Measurements from ENCODE around the gene AKT2. TPM values are rescaled to one million over a fixed set of nuclear protein-coding genes. Genes with fewer than 3 reads are reported as not detected.

AKT2 gene
- total RNA-seq, 1 donor from 2014 or later = 197 TPM

DNA sequence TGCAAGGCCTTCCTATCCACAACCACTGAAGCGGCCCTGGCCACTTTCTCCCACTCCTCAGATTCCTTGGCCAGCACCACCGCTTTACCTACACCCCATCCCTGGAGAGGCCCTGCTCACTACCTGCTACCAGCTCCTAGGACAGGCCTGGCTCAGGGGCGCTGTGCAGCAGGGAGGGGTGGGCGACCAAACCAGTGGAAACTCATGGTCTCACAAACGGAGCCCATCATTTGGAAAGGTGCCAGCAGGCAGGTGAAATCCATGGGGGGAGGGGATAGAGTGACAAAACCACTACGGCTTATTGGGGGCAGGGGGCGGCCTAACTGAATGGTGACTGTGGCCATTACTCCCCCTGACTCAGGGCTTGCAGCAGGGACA lies 35.4 kb upstream of the AKT2 start:
- no peak overlapping the region for H3K4me3 Mint-ChIP-seq (ENCODE audit: unreplicated experiment)
- no peaks in the 10 kb centered on the region for H3K36me3 Mint-ChIP-seq (ENCODE audit: unreplicated experiment)
- TF ChIP-seq, protein P1, sequence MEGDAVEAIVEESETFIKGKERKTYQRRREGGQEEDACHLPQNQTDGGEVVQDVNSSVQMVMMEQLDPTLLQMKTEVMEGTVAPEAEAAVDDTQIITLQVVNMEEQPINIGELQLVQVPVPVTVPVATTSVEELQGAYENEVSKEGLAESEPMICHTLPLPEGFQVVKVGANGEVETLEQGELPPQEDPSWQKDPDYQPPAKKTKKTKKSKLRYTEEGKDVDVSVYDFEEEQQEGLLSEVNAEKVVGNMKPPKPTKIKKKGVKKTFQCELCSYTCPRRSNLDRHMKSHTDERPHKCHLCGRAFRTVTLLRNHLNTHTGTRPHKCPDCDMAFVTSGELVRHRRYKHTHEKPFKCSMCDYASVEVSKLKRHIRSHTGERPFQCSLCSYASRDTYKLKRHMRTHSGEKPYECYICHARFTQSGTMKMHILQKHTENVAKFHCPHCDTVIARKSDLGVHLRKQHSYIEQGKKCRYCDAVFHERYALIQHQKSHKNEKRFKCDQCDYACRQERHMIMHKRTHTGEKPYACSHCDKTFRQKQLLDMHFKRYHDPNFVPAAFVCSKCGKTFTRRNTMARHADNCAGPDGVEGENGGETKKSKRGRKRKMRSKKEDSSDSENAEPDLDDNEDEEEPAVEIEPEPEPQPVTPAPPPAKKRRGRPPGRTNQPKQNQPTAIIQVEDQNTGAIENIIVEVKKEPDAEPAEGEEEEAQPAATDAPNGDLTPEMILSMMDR (IDR thresholded peaks at IDR 0.05; ENCODE audit: partially characterized antibody, unreplicated experiment) = no peak
- no peaks in the 10 kb centered on the region for H3K4me1 Mint-ChIP-seq (ENCODE audit: low read depth, unreplicated experiment)
- no peaks in the 10 kb centered on the region for H3K9me3 Mint-ChIP-seq (ENCODE audit: unreplicated experiment)
- DNase-seq = no peak
- no peak overlapping the region for H3K27ac Mint-ChIP-seq (ENCODE audit: unreplicated experiment)
- peaks cover 2% of the 10 kb centered on the region for H3K27me3 Mint-ChIP-seq (ENCODE audit: unreplicated experiment)

DNA sequence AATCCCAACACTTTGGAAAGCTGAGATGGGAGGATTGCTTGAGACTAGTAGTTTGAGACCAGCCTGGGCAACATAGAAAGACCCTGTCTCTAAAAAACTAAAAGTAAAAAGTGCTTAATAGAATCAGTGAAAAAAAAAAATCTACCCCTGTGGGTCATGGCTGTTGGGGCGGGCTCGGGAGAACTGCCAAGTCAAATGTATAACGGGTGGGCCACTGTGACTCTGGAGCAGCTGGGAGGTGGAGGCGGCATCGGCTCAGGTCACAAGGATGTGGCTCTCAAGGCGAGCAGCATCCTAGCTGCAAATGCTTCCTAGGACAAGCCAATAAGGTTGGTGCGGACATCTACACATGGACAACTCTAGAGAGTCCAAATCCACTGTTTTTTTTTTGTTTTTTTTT lies 32.2 kb upstream of the AKT2 start:
- DNase-seq = no peak
- Mint-ChIP-seq H3K4me1 (ENCODE audit: low read depth, unreplicated experiment) (no peaks in the 10 kb centered on the region), H3K27ac (ENCODE audit: unreplicated experiment) (no peak overlapping the region), H3K27me3 (ENCODE audit: unreplicated experiment) (no peaks in the 10 kb centered on the region), H3K9me3 (ENCODE audit: unreplicated experiment) (no peaks in the 10 kb centered on the region), H3K36me3 (ENCODE audit: unreplicated experiment) (no peaks in the 10 kb centered on the region), H3K4me3 (ENCODE audit: unreplicated experiment) (no peak overlapping the region)
- TF ChIP-seq, protein P1 (IDR thresholded peaks at IDR 0.05; ENCODE audit: partially characterized antibody, unreplicated experiment) = no peak

DNA sequence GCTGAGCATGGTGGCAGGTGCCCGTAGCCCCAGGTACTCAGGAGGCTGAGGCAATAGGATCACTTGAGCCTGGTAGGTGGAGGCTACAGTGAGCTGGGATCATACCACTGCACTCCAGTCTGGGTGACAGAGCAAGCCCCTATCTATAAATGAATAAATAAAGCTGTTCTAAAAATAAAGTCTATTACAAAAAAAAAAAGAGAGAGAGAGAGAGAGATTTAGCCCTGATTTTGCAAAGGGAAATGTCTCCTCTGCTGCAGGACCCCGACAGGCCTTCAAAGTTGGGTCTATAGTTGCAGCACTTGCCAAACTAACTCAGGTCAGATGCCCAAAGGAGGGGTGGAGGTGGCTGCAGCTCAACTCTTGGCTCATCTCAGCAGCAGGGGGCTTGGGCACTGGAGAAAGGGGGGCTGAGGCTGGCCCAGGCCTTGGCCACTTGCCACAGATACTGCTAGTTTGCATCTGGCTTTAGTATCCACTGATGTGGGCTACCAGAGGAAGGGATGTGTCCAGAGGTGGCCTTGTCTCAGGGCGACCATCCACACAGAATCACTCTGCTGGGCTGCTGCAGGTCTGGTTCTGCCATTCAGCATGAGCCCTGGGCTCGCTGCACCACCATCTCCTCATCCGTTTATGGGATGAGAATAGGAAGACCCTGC lies 30.8 kb upstream of the AKT2 start:
- Mint-ChIP-seq H3K27me3 (ENCODE audit: unreplicated experiment) (no peaks in the 10 kb centered on the region), H3K9me3 (ENCODE audit: unreplicated experiment) (no peaks in the 10 kb centered on the region), H3K36me3 (ENCODE audit: unreplicated experiment) (no peaks in the 10 kb centered on the region), H3K4me3 (ENCODE audit: unreplicated experiment) (no peak overlapping the region), H3K4me1 (ENCODE audit: low read depth, unreplicated experiment) (no peaks in the 10 kb centered on the region), H3K27ac (ENCODE audit: unreplicated experiment) (no peak overlapping the region)
- TF ChIP-seq, protein P1 (IDR thresholded peaks at IDR 0.05; ENCODE audit: partially characterized antibody, unreplicated experiment) = no peak
- DNase-seq = no peak

GRCh38 chr19:40314656-40315055 lies 29.5 kb upstream of the AKT2 start:
- Mint-ChIP-seq H3K27ac (ENCODE audit: unreplicated experiment) (no peak overlapping the region), H3K27me3 (ENCODE audit: unreplicated experiment) (no peaks in the 10 kb centered on the region), H3K9me3 (ENCODE audit: unreplicated experiment) (no peaks in the 10 kb centered on the region), H3K4me3 (ENCODE audit: unreplicated experiment) (no peak overlapping the region), H3K4me1 (ENCODE audit: low read depth, unreplicated experiment) (peaks cover 2% of the 10 kb centered on the region), H3K36me3 (ENCODE audit: unreplicated experiment) (no peaks in the 10 kb centered on the region)
- TF ChIP-seq, protein P1 (IDR thresholded peaks at IDR 0.05; ENCODE audit: partially characterized antibody, unreplicated experiment) = no peak
- no peak for DNase-seq

- Mint-ChIP-seq H3K4me3 (ENCODE audit: unreplicated experiment) (no peak overlapping the region), H3K36me3 (ENCODE audit: unreplicated experiment) (no peaks in the 10 kb centered on the region), H3K9me3 (ENCODE audit: unreplicated experiment) (no peaks in the 10 kb centered on the region), H3K27ac (ENCODE audit: unreplicated experiment) (no peak overlapping the region), H3K27me3 (ENCODE audit: unreplicated experiment) (no peaks in the 10 kb centered on the region), H3K4me1 (ENCODE audit: low read depth, unreplicated experiment) (peaks cover 2% of the 10 kb centered on the region)
- TF ChIP-seq, protein P1 (IDR thresholded peaks at IDR 0.05; ENCODE audit: partially characterized antibody, unreplicated experiment) = no peak
- no peak for DNase-seq
These were observed 28.3 kb upstream of the AKT2 start for GRCh38 chr19:40313229-40313983.

Measured in glutamatergic neuron (in vitro differentiated cells).